GM12878 (cell line): Measurements from ENCODE around the gene CAVIN1. TPM values are rescaled to one million over a fixed set of nuclear protein-coding genes. Genes with fewer than 3 reads are reported as not detected.

Experiments
- ATAC-seq: fragments of 200-7000 bp; cut with Tn5 transposase; 3 replicates; pipeline ENCODE4 v1.9.1; 2020; ENCODE audit warnings: mild to moderate bottlenecking, moderate library complexity
- BruUV-seq: library from RNA; stranded (reverse); fragments of 400-500 nt; replicated peaks from 2 replicates; lab custom pipeline; 2021; lab: Mats Ljungman, UMichigan
- CTCF ChIA-PET: fragments of 300-600 bp; sonication (Branson Sonifier 250); formaldehyde crosslinking; extraction: SDS; loops from one replicate; lab custom pipeline; 2021; ENCODE audit warnings: inconsistent platforms; lab: Yijun Ruan, JAX
- POLR2A ChIA-PET: fragments of 350-600 bp; formaldehyde crosslinking; extraction: SDS; loops from one replicate; lab custom pipeline; 2021; ENCODE audit warnings: inconsistent platforms; lab: Charles Lee
- RAD21 ChIA-PET: fragments of 300-600 bp; sonication (Branson Sonifier 250); formaldehyde crosslinking; loops from one replicate; lab custom pipeline; 2023; ENCODE audit warnings: antibody characterized with exemption; ENCODE audit not compliant: unreplicated experiment; lab: Charles Lee
- SMC1A ChIA-PET: fragments of 300-600 bp; sonication (Branson Sonifier 250); formaldehyde crosslinking; loops from one replicate; lab custom pipeline; 2023; ENCODE audit not compliant: unreplicated experiment, uncharacterized antibody; lab: Charles Lee
- DNase-seq: peaks from one replicate; pipeline ENCODE4 v3.0.0-alpha.2; 2011; ENCODE audit warnings: low read depth, low spot score
- FAIRE-seq: peaks from 3 replicates; lab custom pipeline; 2011; peaks lifted over from hg19 to GRCh38; lab: Jason Lieb, UNC
- H2AFZ ChIP-seq: 2 replicates; pipeline ENCODE4 v1.6.0; 2011; ENCODE audit warnings: low read depth, low read length, control low read depth; ENCODE audit not compliant: control insufficient read depth
- H3K27ac ChIP-seq: 2 replicates; pipeline ENCODE4 v1.5.1; 2011; ENCODE audit warnings: control low read depth; ENCODE audit not compliant: control insufficient read depth, insufficient read depth
- H3K27me3 ChIP-seq, 2 experiments: replicated peaks in 1 of 2; 2 replicates each; pipeline versions ENCODE4 v1.6.0 to v1.6.1; 2011; ENCODE audit warnings: low read length in 1 of 2; ENCODE audit not compliant: control insufficient read depth in 2 of 2, insufficient read depth in 2 of 2
- H3K36me3 ChIP-seq, 2 experiments: 2 replicates each; pipeline ENCODE4 v1.5.1; 2011; ENCODE audit warnings: low read length in 1 of 2; ENCODE audit not compliant: control insufficient read depth in 2 of 2, insufficient read depth in 2 of 2
- H3K4me1 ChIP-seq: 2 replicates; pipeline ENCODE4 v1.6.1; 2011; ENCODE audit warnings: mild to moderate bottlenecking, low read length, moderate library complexity, mixed read lengths; ENCODE audit not compliant: control insufficient read depth, insufficient read depth
- H3K4me2 ChIP-seq: 2 replicates; pipeline ENCODE4 v1.6.0; 2011; ENCODE audit warnings: control low read depth; ENCODE audit not compliant: control insufficient read depth, insufficient read depth
- H3K4me3 ChIP-seq: fragments of 200-600 bp; sonication (generic); 2 replicates; pipeline ENCODE4 v1.5.1; 2016
- H3K79me2 ChIP-seq: 2 replicates; pipeline ENCODE4 v1.6.0; 2011; ENCODE audit warnings: low read length; ENCODE audit not compliant: control insufficient read depth, insufficient read depth
- H3K9ac ChIP-seq: 2 replicates; pipeline ENCODE4 v1.8.0; 2011; ENCODE audit warnings: low read length, control low read depth, mixed read lengths; ENCODE audit not compliant: control insufficient read depth, insufficient read depth
- H3K9me3 ChIP-seq: replicated peaks from 3 replicates; pipeline ENCODE4 v1.5.1; 2011; ENCODE audit warnings: mild to moderate bottlenecking, low read length; ENCODE audit not compliant: control insufficient read depth, insufficient read depth
- H4K20me1 ChIP-seq: 2 replicates; pipeline ENCODE4 v1.6.0; 2011; ENCODE audit not compliant: control insufficient read depth, insufficient read depth
- EP300 ChIP-seq, 2 experiments: fragments of 150-350 bp in 1 of 2; IDR thresholded peaks; 2 replicates each; pipeline ENCODE4 v1.6.1; 2011 to 2012; ENCODE audit warnings: low read depth in 2 of 2, low read length in 2 of 2, borderline replicate concordance in 1 of 2, improper control_type of control experiment in 1 of 2, inconsistent platforms in 1 of 2; ENCODE audit not compliant: control insufficient read depth in 1 of 2
- RAD21 ChIP-seq: IDR thresholded peaks from 2 replicates; pipeline ENCODE4 v1.6.1; 2011; ENCODE audit warnings: mild to moderate bottlenecking, low read depth, low read length, moderate library complexity; ENCODE audit not compliant: insufficient read depth
- SMC3 ChIP-seq: IDR thresholded peaks from 2 replicates; pipeline ENCODE4 v1.6.1; 2011; ENCODE audit warnings: low read length, improper control_type of control experiment, borderline replicate concordance
- whole genome bisulfite sequencing: methylation state at CpG from one replicate; pipeline ENCODE4 v1.1.6; 2016; ENCODE audit warnings: low lambda C conversion rate; ENCODE audit not compliant: insufficient replicate concordance, insufficient coverage; ENCODE audit errors: missing lambda C conversion rate; 5-methylcytosine and 5-hydroxymethylcytosine counted together
- in situ Hi-C: fragments of 300-500 bp; cut with MboI; formaldehyde crosslinking; loops from 9 replicates; pipeline ENCODE4 v1.14.3; 2018; ENCODE audit warnings: mixed read lengths
- intact Hi-C: fragments of 100-400 bp; cut with micrococcal nuclease; formaldehyde crosslinking; loops from one replicate; pipeline ENCODE4 v1.14.2; 2022; ENCODE audit not compliant: unreplicated experiment
- polyA plus RNA-seq, 11 experiments: library from polyadenylated mRNA; depleted of rRNA in 4 of 11; unstranded in 6 of 11; stranded (reverse) in 5 of 11; fragments of >200 nt; fragmentation: Nextera tagmentation in 4 of 11; fragmentation: Illumina TruSeq in 1 of 11; extraction: Ambion mirVana in 4 of 11; extraction: Trizol in 1 of 11; gene quantifications; 1 replicate in 1 of 11; 2 replicates in 10 of 11; pipeline versions ENCODE4 v1.2.1 to v1.2.3, GENCODE V29; 2011 to 2016; ENCODE audit warnings: inconsistent platforms in 2 of 11, missing spikeins in 2 of 11, low read depth in 1 of 11
- total RNA-seq, 4 experiments: library from RNA; depleted of rRNA in 3 of 4; stranded (reverse); fragments of >200 nt in 3 of 4; fragmentation: Illumina TruSeq in 1 of 4; extraction: Trizol in 1 of 4; gene quantifications; 2 replicates each; pipeline versions ENCODE4 v1.2.1 to v1.2.3, GENCODE V29; 2013 to 2021
- TF ChIP-seq, protein P1 (sequence below), 3 experiments: IDR thresholded peaks in 2 of 3; conservative IDR thresholded peaks in 1 of 3; 2 replicates each; pipeline ENCODE4 v1.5.1; 2011; ENCODE audit warnings: low read depth in 3 of 3, low read length in 3 of 3, mild to moderate bottlenecking in 3 of 3, control low read depth in 2 of 3, moderate library complexity in 2 of 3, inconsistent platforms in 1 of 3, mixed read lengths in 1 of 3; ENCODE audit not compliant: control insufficient read depth in 2 of 3, insufficient read depth in 1 of 3; ENCODE audit errors: extremely low read depth in 1 of 3

CAVIN1 gene
- total and polyA plus RNA-seq, 10 of the 15 experiments (the other 5 are each of a cell fraction or from before 2014, with no cell fraction given), result 0.03 to 1.1 (median 0.37) TPM

- in situ Hi-C loops (no loop called here), intact Hi-C loops (loop anchor here (1.0 kb wide), 2 partner anchors 89 to 99 kb away; no protein-coding TSS in a partner anchor)
- Histone ChIP-seq H3K27me3 (peaks cover 0 to 2% of the 10 kb centered on the region in 2 experiments; a peak in 2 of 4 replicates), H3K4me1 (no peaks in the 10 kb centered on the region), H3K9ac (no peak overlapping the region), H4K20me1 (no peaks in the 10 kb centered on the region), H3K4me3 (no peak overlapping the region), H3K79me2 (no peaks in the 10 kb centered on the region), H3K27ac (no peak overlapping the region), H3K4me2 (no peak overlapping the region), H3K36me3 (no peaks in the 10 kb centered on the region), H3K9me3 (no peaks in the 10 kb centered on the region), H2AFZ (no peak overlapping the region)
- ATAC-seq (peak; percentile 87), FAIRE-seq (no peak), DNase-seq (no peak)
- ChIA-PET SMC1A (interaction anchor here (0.6 to 3.3 kb wide), 18 partner anchors 8 to 190 kb away, joined by 3 to 19 read pairs (median 4); no protein-coding TSS in a partner anchor), POLR2A (interaction anchor here (1.3 to 1.4 kb wide), 2 partner anchors 13 to 102 kb away, joined by 3 to 9 read pairs; no protein-coding TSS in a partner anchor), CTCF (interaction anchor here (0.7 to 1.8 kb wide), 24 partner anchors 9 to 178 kb away, joined by 3 to 28 read pairs (median 4); no protein-coding TSS in a partner anchor), RAD21 (interaction anchor here (0.6 to 1.8 kb wide), 11 partner anchors 13 to 409 kb away, joined by 3 to 13 read pairs (median 3); partner anchors contain the start of gene NKIRAS2)
- peak; percentile 85 for TF ChIP-seq SMC3
- TF ChIP-seq RAD21, result peak; percentile 76
- TF ChIP-seq, protein P1, sequence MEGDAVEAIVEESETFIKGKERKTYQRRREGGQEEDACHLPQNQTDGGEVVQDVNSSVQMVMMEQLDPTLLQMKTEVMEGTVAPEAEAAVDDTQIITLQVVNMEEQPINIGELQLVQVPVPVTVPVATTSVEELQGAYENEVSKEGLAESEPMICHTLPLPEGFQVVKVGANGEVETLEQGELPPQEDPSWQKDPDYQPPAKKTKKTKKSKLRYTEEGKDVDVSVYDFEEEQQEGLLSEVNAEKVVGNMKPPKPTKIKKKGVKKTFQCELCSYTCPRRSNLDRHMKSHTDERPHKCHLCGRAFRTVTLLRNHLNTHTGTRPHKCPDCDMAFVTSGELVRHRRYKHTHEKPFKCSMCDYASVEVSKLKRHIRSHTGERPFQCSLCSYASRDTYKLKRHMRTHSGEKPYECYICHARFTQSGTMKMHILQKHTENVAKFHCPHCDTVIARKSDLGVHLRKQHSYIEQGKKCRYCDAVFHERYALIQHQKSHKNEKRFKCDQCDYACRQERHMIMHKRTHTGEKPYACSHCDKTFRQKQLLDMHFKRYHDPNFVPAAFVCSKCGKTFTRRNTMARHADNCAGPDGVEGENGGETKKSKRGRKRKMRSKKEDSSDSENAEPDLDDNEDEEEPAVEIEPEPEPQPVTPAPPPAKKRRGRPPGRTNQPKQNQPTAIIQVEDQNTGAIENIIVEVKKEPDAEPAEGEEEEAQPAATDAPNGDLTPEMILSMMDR (IDR thresholded peaks at IDR 0.05 in 2 of 3, conservative IDR thresholded peaks at IDR 0.05 in 1 of 3; ENCODE audit: control insufficient read depth in 2 of 3, extremely low read depth in 1 of 3, insufficient read depth in 1 of 3, low read depth in 3 of 3, low read length in 3 of 3), result peak; percentile 73 to 79 (median 75)
- no peak for TF ChIP-seq EP300 (IDR thresholded peaks at IDR 0.05; ENCODE audit: borderline replicate concordance in 1 of 2, control insufficient read depth in 1 of 2, low read depth in 2 of 2, low read length in 2 of 2)
- 30% methylated on average over 4 of the region's 4 CpGs for WGBS
- no TSS peak for BruUV-seq
Measured at GRCh38 chr17:42428141-42428944, 5.3 kb upstream of the CAVIN1 start.
